MM.1S (cell line): ENCODE results near the gene STX10.

Source experiments
- CTCF ChIP-seq: fragments of 300-600 bp; sonication (generic); IDR thresholded peaks from 2 replicates; pipeline ENCODE4 v1.5.1; 2016; ENCODE audit warnings: antibody characterized with exemption, low read length, mixed read lengths
- EZH2phosphoT487 ChIP-seq: fragments of 300-600 bp; sonication (generic); IDR thresholded peaks from 2 replicates; pipeline ENCODE4 v1.6.1; 2018; ENCODE audit warnings: antibody characterized with exemption, low read length

DNA sequence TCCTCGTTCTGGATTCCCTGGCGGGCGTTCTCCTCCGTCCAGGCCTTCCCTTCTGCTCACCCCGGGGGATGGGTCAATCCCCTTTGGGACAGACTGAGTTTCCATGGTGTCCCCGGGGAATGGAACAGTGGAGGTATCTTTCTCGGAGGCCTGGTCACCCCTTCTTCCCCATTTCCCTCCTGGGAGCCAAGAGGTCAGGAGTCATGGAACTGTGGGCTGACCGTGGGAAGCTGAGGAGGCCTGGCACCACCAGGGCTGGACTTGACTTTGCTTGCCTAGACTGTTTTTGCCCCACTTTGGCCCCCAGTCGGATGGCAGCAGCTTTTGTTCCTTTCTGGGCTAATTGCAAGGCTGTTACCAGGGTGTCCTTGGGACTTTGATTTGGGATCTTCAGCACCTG is 30.1 kb downstream of the STX10 start:
- TF ChIP-seq CTCF (no peak), EZH2phosphoT487 (no peak)
